SK-N-SH (cell line): ENCODE data around the gene AGRN. TPM values are rescaled to one million over a fixed set of nuclear protein-coding genes. Genes with fewer than 3 reads are reported as not detected.
"Not testable (repeated sequence)": the region's sequence is repeated elsewhere in the genome, so short reads cannot be mapped to it uniquely, and the experiment has no call there.

ENCODE experiments used
- CTCF ChIA-PET: fragments of 300-600, 350-600 bp; formaldehyde crosslinking; extraction: SDS; loops from one replicate; lab custom pipeline; 2021; lab: Yijun Ruan, JAX
- POLR2A ChIA-PET: fragments of 350-600 bp; sonication (Branson Sonifier 250); formaldehyde crosslinking; extraction: SDS; loops from one replicate; lab custom pipeline; 2020; ENCODE audit warnings: antibody characterized with exemption, inconsistent platforms; lab: Yijun Ruan, JAX
- DNase-seq: peaks from one replicate; pipeline ENCODE4 v3.0.0; 2012
- H2AFZ ChIP-seq: fragments of 200-600 bp; sonication (generic); 2 replicates; pipeline ENCODE4 v1.8.1; 2016; ENCODE audit warnings: antibody characterized with exemption, mild to moderate bottlenecking, low read depth
- H3F3A ChIP-seq: fragments of 200-600 bp; sonication (generic); replicated peaks from 2 replicates; pipeline ENCODE3; 2016; ENCODE audit warnings: antibody characterized with exemption, mild to moderate bottlenecking; ENCODE audit not compliant: insufficient read depth
- H3K27ac ChIP-seq, 2 experiments: fragments of 200-500 bp in 1 of 2; fragments of 200-600 bp in 1 of 2; sonication (Bioruptor generic) in 1 of 2; sonication (generic), shearing (Covaris generic) in 1 of 2; 2 replicates each; pipeline versions ENCODE4 v1.5.1 to v1.6.1; 2014 to 2016; ENCODE audit warnings: low read depth in 2 of 2, inconsistent platforms in 1 of 2, low read length in 1 of 2, mild to moderate bottlenecking in 1 of 2, mixed read lengths in 1 of 2
- H3K27me3 ChIP-seq: fragments of 200-600 bp; sonication (generic), shearing (Covaris generic); 2 replicates; pipeline ENCODE4 v1.6.1; 2016; ENCODE audit warnings: mixed run types; ENCODE audit not compliant: insufficient read depth
- H3K36me3 ChIP-seq, 2 experiments: fragments of 200-500 bp in 1 of 2; fragments of 200-600 bp in 1 of 2; sonication (Bioruptor generic) in 1 of 2; sonication (generic) in 1 of 2; replicated peaks in 1 of 2; 2 replicates each; pipeline versions ENCODE3 to v1.5.1; 2014 to 2016; ENCODE audit warnings: low read length in 1 of 2, mild to moderate bottlenecking in 1 of 2; ENCODE audit not compliant: insufficient read depth in 2 of 2, control insufficient read depth in 1 of 2
- H3K4me1 ChIP-seq, 2 experiments: fragments of 200-500 bp in 1 of 2; fragments of 200-600 bp in 1 of 2; sonication (Bioruptor generic) in 1 of 2; sonication (generic), shearing (Covaris generic) in 1 of 2; 2 replicates each; pipeline versions ENCODE4 v1.5.1 to v1.6.1; 2014 to 2016; ENCODE audit warnings: low read depth in 1 of 2, low read length in 1 of 2, mixed run types in 1 of 2; ENCODE audit not compliant: insufficient read depth in 2 of 2, control insufficient read depth in 1 of 2
- H3K4me2 ChIP-seq: fragments of 200-600 bp; sonication (generic), shearing (Covaris generic); 2 replicates; pipeline ENCODE4 v1.6.1; 2017; ENCODE audit warnings: mixed run types
- H3K4me3 ChIP-seq, 2 experiments: fragments of 200-500 bp in 1 of 2; fragments of 200-600 bp in 1 of 2; sonication (Bioruptor generic) in 1 of 2; sonication (generic), shearing (Covaris generic) in 1 of 2; 2 replicates each; pipeline versions ENCODE4 v1.5.1 to v1.8.1; 2014 to 2016; ENCODE audit warnings: low read depth in 2 of 2, inconsistent platforms in 1 of 2, low read length in 1 of 2, mild to moderate bottlenecking in 1 of 2, mixed read lengths in 1 of 2, moderate library complexity in 1 of 2
- H3K79me2 ChIP-seq: fragments of 200-600 bp; sonication (generic); 2 replicates; pipeline ENCODE4 v1.8.1; 2017; ENCODE audit warnings: mild to moderate bottlenecking; ENCODE audit not compliant: insufficient read depth
- H3K9ac ChIP-seq: fragments of 200-600 bp; sonication (generic); 2 replicates; pipeline ENCODE4 v1.6.1; 2017; ENCODE audit warnings: mixed run types
- H3K9me2 ChIP-seq: fragments of 200-600 bp; sonication (generic); 2 replicates; pipeline ENCODE4 v1.6.1; 2017; ENCODE audit warnings: mixed run types
- H3K9me3 ChIP-seq: fragments of 200-600 bp; sonication (generic); 2 replicates; pipeline ENCODE4 v1.6.1; 2017; ENCODE audit warnings: mixed run types, mild to moderate bottlenecking, moderate library complexity
- H4K20me1 ChIP-seq: fragments of 200-600 bp; sonication (generic); 2 replicates; pipeline ENCODE4 v1.6.1; 2017; ENCODE audit warnings: mild to moderate bottlenecking, mixed run types; ENCODE audit not compliant: insufficient read depth
- CHD2 ChIP-seq: fragments of 150-350 bp; IDR thresholded peaks from 2 replicates; pipeline ENCODE4 v1.6.1; 2018; ENCODE audit warnings: low read length; ENCODE audit not compliant: partially characterized antibody
- EZH2phosphoT487 ChIP-seq: fragments of 200-600 bp; sonication (generic); IDR thresholded peaks from 2 replicates; pipeline ENCODE4 v1.6.1; 2017; ENCODE audit warnings: low read depth, mixed run types, mild to moderate bottlenecking, antibody characterized with exemption, moderate library complexity, borderline replicate concordance
- FOXM1 ChIP-seq: IDR thresholded peaks from 2 replicates; pipeline ENCODE4 v1.4.0; 2012; ENCODE audit warnings: low read depth, mild to moderate bottlenecking
- NRF1 ChIP-seq: IDR thresholded peaks from 2 replicates; pipeline ENCODE4 v1.6.1; 2012; ENCODE audit warnings: low read depth, mild to moderate bottlenecking, low read length
- RAD21 ChIP-seq: IDR thresholded peaks from 2 replicates; pipeline ENCODE4 v1.6.1; 2012; ENCODE audit warnings: mild to moderate bottlenecking, low read length
- RCOR1 ChIP-seq: fragments of 150-350 bp; IDR thresholded peaks from 2 replicates; pipeline ENCODE4 v1.6.1; 2017; ENCODE audit warnings: antibody characterized with exemption, low read length
- SIN3A ChIP-seq: IDR thresholded peaks from 2 replicates; pipeline ENCODE4 v1.6.1; 2012; ENCODE audit warnings: low read depth, mild to moderate bottlenecking, low read length, moderate library complexity, borderline replicate concordance
- TCF12 ChIP-seq: IDR thresholded peaks from 2 replicates; pipeline ENCODE4 v1.4.0; 2012
- WGBS: methylation state at CpG from one replicate; pipeline ENCODE4 v1.1.6; 2017; ENCODE audit warnings: low lambda C conversion rate; 5-methylcytosine and 5-hydroxymethylcytosine counted together
- polyA plus RNA-seq, 3 experiments: library from polyadenylated mRNA; depleted of rRNA; stranded (reverse); fragments of >200 nt; gene quantifications; 2 replicates each; pipeline ENCODE4 v1.2.3, GENCODE V29; 2012
- TF ChIP-seq, protein P1 (sequence below): IDR thresholded peaks from 2 replicates; pipeline ENCODE4 v1.6.1; 2012; ENCODE audit warnings: mild to moderate bottlenecking, low read depth, low read length, moderate library complexity
- TF ChIP-seq, protein P2 (sequence below): IDR thresholded peaks from 2 replicates; pipeline ENCODE4; 2012
- TF ChIP-seq, protein P3 (sequence below): fragments of 200-600 bp; sonication (generic); IDR thresholded peaks from 2 replicates; pipeline ENCODE4 v1.6.1; 2017; ENCODE audit warnings: antibody characterized with exemption, mild to moderate bottlenecking, moderate library complexity
- TF ChIP-seq, protein P4 (sequence below): fragments of 150-350 bp; IDR thresholded peaks from 2 replicates; pipeline ENCODE4 v1.6.1; 2017; ENCODE audit warnings: antibody characterized with exemption, low read length, low read depth, borderline replicate concordance

AGRN gene
- polyA plus RNA-seq, 1 of the 3 experiments (the other 2 are of a cell fraction), result 31.6 TPM

DNA sequence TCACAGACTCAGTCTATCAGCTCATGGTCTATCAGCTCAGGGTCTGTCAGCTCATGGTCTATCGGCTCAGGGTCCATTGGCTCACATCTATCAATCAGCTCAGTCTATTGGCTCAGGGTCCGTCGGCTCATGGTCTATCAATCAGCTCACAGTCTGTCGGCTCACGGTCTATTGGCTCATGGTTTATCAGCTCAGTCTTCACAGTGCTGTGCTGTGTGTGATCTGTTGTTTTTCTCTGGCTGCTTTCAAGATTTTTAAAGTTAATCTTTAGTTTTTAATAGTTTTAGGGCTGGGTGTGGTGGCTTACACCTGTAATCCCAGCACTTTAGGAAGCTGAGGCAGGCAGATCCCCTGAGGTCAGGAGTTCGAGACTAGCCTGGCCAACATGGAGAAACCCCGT is 81.6 kb downstream of the AGRN start:
- H2AFZ ChIP-seq, result no peak overlapping the region
- no peak overlapping the region for H3K9ac ChIP-seq
- WGBS, result 86% methylated on average over 7 of the region's 7 CpGs
- H3K4me1 ChIP-seq, result no peaks in the 10 kb centered on the region
- CTCF ChIA-PET, result interaction anchor here (1.7 kb wide), 1 partner anchor 21 kb away, joined by 6 read pairs; no protein-coding TSS in a partner anchor
- no peaks in the 10 kb centered on the region for H3F3A ChIP-seq
- no peak overlapping the region for H3K4me2 ChIP-seq
- POLR2A ChIA-PET, result no interaction called here
- H3K27ac ChIP-seq, result no peak overlapping the region
- H3K36me3 ChIP-seq, result no peaks in the 10 kb centered on the region
- TF ChIP-seq, protein P1, sequence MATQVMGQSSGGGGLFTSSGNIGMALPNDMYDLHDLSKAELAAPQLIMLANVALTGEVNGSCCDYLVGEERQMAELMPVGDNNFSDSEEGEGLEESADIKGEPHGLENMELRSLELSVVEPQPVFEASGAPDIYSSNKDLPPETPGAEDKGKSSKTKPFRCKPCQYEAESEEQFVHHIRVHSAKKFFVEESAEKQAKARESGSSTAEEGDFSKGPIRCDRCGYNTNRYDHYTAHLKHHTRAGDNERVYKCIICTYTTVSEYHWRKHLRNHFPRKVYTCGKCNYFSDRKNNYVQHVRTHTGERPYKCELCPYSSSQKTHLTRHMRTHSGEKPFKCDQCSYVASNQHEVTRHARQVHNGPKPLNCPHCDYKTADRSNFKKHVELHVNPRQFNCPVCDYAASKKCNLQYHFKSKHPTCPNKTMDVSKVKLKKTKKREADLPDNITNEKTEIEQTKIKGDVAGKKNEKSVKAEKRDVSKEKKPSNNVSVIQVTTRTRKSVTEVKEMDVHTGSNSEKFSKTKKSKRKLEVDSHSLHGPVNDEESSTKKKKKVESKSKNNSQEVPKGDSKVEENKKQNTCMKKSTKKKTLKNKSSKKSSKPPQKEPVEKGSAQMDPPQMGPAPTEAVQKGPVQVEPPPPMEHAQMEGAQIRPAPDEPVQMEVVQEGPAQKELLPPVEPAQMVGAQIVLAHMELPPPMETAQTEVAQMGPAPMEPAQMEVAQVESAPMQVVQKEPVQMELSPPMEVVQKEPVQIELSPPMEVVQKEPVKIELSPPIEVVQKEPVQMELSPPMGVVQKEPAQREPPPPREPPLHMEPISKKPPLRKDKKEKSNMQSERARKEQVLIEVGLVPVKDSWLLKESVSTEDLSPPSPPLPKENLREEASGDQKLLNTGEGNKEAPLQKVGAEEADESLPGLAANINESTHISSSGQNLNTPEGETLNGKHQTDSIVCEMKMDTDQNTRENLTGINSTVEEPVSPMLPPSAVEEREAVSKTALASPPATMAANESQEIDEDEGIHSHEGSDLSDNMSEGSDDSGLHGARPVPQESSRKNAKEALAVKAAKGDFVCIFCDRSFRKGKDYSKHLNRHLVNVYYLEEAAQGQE, result no peak
- TF ChIP-seq NRF1 (no peak), RAD21 (no peak), EZH2phosphoT487 (no peak), CHD2 (no peak), FOXM1 (no peak), SIN3A (no peak), TCF12 (no peak), RCOR1 (no peak)
- TF ChIP-seq, protein P2, sequence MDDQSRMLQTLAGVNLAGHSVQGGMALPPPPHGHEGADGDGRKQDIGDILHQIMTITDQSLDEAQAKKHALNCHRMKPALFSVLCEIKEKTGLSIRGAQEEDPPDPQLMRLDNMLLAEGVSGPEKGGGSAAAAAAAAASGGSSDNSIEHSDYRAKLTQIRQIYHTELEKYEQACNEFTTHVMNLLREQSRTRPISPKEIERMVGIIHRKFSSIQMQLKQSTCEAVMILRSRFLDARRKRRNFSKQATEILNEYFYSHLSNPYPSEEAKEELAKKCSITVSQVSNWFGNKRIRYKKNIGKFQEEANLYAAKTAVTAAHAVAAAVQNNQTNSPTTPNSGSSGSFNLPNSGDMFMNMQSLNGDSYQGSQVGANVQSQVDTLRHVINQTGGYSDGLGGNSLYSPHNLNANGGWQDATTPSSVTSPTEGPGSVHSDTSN, result no peak
- TF ChIP-seq, protein P3, sequence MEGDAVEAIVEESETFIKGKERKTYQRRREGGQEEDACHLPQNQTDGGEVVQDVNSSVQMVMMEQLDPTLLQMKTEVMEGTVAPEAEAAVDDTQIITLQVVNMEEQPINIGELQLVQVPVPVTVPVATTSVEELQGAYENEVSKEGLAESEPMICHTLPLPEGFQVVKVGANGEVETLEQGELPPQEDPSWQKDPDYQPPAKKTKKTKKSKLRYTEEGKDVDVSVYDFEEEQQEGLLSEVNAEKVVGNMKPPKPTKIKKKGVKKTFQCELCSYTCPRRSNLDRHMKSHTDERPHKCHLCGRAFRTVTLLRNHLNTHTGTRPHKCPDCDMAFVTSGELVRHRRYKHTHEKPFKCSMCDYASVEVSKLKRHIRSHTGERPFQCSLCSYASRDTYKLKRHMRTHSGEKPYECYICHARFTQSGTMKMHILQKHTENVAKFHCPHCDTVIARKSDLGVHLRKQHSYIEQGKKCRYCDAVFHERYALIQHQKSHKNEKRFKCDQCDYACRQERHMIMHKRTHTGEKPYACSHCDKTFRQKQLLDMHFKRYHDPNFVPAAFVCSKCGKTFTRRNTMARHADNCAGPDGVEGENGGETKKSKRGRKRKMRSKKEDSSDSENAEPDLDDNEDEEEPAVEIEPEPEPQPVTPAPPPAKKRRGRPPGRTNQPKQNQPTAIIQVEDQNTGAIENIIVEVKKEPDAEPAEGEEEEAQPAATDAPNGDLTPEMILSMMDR, result no peak
- TF ChIP-seq, protein P4, sequence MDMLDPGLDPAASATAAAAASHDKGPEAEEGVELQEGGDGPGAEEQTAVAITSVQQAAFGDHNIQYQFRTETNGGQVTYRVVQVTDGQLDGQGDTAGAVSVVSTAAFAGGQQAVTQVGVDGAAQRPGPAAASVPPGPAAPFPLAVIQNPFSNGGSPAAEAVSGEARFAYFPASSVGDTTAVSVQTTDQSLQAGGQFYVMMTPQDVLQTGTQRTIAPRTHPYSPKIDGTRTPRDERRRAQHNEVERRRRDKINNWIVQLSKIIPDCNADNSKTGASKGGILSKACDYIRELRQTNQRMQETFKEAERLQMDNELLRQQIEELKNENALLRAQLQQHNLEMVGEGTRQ, result no peak
- H4K20me1 ChIP-seq, result no peaks in the 10 kb centered on the region
- no peaks in the 10 kb centered on the region for H3K9me3 ChIP-seq
- H3K9me2 ChIP-seq, result no peaks in the 10 kb centered on the region
- H3K4me3 ChIP-seq, result no peak overlapping the region
- no peak for DNase-seq
- no peaks in the 10 kb centered on the region for H3K27me3 ChIP-seq
- H3K79me2 ChIP-seq, result 0 out of 2 replicates have a peak, but pooled peaks cover 6% of the 10 kb centered on the region

DNA sequence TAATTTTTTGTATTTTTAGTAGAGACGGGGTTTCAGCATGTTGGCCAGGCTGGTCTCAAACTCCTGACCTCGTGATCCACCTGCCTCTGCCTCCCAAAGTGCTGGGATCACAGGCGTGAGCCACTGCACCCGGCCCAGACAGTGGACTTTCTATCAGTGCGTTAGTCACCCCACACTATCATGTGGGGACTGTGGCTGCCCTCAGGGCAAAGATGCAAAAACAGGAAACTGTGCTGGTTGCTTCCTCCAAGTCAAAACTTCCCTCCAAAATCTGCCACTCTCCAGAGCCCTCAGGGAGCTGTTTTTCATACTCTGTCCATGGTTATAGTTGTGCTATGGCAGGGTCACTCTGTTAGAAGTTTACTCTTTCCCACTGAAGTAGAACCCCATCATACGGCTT is 84.2 kb downstream of the AGRN start:
- H3K4me3 ChIP-seq, H3K9ac ChIP-seq, H4K20me1 ChIP-seq, H3K27me3 ChIP-seq, H3F3A ChIP-seq, DNase-seq, POLR2A ChIA-PET, H3K4me2 ChIP-seq, H2AFZ ChIP-seq, CTCF ChIA-PET, H3K9me2 ChIP-seq, H3K9me3 ChIP-seq, H3K27ac ChIP-seq, H3K4me1 ChIP-seq, H3K36me3 ChIP-seq: not testable (repeated sequence)
- H3K79me2 ChIP-seq, result peaks cover 14% of the 10 kb centered on the region; the same call in 1 of the 2 replicates
- 94% methylated on average over 4 of the region's 6 CpGs for WGBS
